Prostate gland (tissue), 2 donors: ENCODE results near the gene ARIH1. TPM values are rescaled to one million over a fixed set of nuclear protein-coding genes. Genes with fewer than 3 reads are reported as not detected.

Experiments
- DNase-seq: peaks from one replicate; pipeline ENCODE4 v3.0.0-alpha.2; 2019; ENCODE audit warnings: low spot score
- H3K27ac ChIP-seq, 2 donors: fragments of 200-600 bp; sonication (generic); 2 replicates each; pipeline ENCODE4 v1.5.1; 2017 to 2019
- H3K27me3 ChIP-seq: fragments of 200-600 bp; sonication (generic); replicated peaks from 2 replicates; pipeline ENCODE4 v1.5.1; 2019; ENCODE audit not compliant: insufficient read depth
- H3K36me3 ChIP-seq, 2 donors: fragments of 200-600 bp; sonication (generic); 1 replicate in 1 of 2; 2 replicates in 1 of 2; pipeline versions ENCODE4 v1.5.1 to v1.8.1; 2017 to 2019
- H3K4me1 ChIP-seq: fragments of 200-600 bp; sonication (generic); replicated peaks from 2 replicates; pipeline ENCODE4 v1.5.1; 2019
- H3K4me3 ChIP-seq, 2 donors: fragments of 200-600 bp; sonication (generic); 2 replicates each; pipeline ENCODE4 v1.5.1; 2017 to 2019
- H3K9me3 ChIP-seq: fragments of 200-600 bp; sonication (generic); 2 replicates; pipeline ENCODE4 v1.5.1; 2017
- POLR2A ChIP-seq: fragments of 450-650 bp; IDR thresholded peaks from one replicate; pipeline ENCODE4 v1.6.1; 2016; ENCODE audit warnings: antibody characterized with exemption, mild to moderate bottlenecking
- POLR2AphosphoS5 ChIP-seq: sonication (generic); formaldehyde crosslinking; IDR thresholded peaks from one replicate; pipeline ENCODE4 v1.6.1; 2017; ENCODE audit warnings: antibody characterized with exemption
- WGBS: methylation state at CpG from one replicate; pipeline ENCODE4 v1.1.5; 2018; 5-methylcytosine and 5-hydroxymethylcytosine counted together
- intact Hi-C: fragments of 100-400 bp; cut with DNase I; formaldehyde crosslinking; loops from one replicate; pipeline ENCODE4 v1.14.2; 2022
- total RNA-seq, 2 donors: library from RNA; depleted of rRNA; stranded (reverse); fragments of >200 nt; gene quantifications; one replicate each; pipeline ENCODE4 v1.1.0, GENCODE V29; 2016
- TF ChIP-seq, protein P1 (sequence below), 4 experiments: fragments of 200-600 bp in 2 of 4; fragments of 450-650 bp in 2 of 4; sonication (generic) in 2 of 4; IDR thresholded peaks; 1 replicate in 3 of 4; 2 replicates in 1 of 4; pipeline ENCODE4 v1.5.1; 2016 to 2019; ENCODE audit warnings: antibody characterized with exemption in 4 of 4, mild to moderate bottlenecking in 2 of 4, moderate library complexity in 2 of 4

Gene ARIH1
- total RNA-seq, 2 donors from 2014 or later: 35.7 to 38.7 TPM

DNA sequence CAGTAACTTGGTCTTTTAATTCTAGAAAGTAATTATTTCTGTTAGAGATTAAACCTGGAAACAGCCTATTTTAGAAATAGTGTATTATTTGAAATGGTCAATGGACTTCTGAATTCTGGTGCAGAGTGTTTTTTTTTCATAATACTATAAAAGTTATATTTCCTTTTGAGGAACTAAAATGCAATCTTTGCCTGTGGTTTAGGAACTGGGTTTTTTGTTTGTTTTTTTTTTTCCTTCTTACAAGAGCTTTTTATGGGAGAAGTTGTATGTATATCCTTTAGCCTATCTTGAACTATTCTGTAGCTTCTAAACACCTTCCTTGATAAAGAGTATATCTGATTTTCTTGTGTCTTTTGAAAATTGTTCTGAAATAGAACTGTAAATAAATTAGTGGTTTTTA is 88.3 kb downstream of the ARIH1 start:
- H3K36me3 ChIP-seq: no peaks in the 10 kb centered on the region
- intact Hi-C loops: no loop called here

DNA sequence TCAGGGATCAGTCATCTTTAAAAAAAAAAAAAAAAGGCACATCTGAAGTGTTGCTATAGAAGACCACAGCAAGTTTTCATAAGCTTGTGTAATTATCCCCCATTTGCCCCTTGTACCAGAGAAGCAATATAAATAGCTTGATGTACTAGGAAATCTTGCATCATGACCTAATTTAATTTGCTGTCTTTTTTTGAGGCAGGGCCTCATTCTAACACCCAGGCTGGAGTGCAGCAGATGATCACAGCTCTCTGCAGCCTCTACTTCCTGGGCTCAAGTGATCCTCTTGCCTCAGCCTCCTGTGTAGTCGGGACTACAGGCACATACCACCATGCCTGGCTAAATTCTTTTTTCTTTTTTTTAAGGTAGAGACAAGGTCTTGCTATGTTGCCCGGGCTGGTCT is 88.7 kb downstream of the ARIH1 start:
- intact Hi-C loops: no loop called here
- DNase-seq: no peak
- Histone ChIP-seq H3K4me1 (no peaks in the 10 kb centered on the region), H3K27ac (no peak overlapping the region), H3K4me3 (no peak overlapping the region), H3K27me3 (no peaks in the 10 kb centered on the region), H3K9me3 (no peaks in the 10 kb centered on the region), H3K36me3 (no peaks in the 10 kb centered on the region)
- TF ChIP-seq, protein P1, sequence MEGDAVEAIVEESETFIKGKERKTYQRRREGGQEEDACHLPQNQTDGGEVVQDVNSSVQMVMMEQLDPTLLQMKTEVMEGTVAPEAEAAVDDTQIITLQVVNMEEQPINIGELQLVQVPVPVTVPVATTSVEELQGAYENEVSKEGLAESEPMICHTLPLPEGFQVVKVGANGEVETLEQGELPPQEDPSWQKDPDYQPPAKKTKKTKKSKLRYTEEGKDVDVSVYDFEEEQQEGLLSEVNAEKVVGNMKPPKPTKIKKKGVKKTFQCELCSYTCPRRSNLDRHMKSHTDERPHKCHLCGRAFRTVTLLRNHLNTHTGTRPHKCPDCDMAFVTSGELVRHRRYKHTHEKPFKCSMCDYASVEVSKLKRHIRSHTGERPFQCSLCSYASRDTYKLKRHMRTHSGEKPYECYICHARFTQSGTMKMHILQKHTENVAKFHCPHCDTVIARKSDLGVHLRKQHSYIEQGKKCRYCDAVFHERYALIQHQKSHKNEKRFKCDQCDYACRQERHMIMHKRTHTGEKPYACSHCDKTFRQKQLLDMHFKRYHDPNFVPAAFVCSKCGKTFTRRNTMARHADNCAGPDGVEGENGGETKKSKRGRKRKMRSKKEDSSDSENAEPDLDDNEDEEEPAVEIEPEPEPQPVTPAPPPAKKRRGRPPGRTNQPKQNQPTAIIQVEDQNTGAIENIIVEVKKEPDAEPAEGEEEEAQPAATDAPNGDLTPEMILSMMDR (IDR thresholded peaks at IDR 0.05): no peak
- TF ChIP-seq POLR2AphosphoS5: no peak
- no peak for TF ChIP-seq POLR2A
- 93% methylated on average over 2 of the region's 2 CpGs for WGBS

More for the DNA sequence above, 88.3 kb downstream of the ARIH1 start:
- Histone ChIP-seq H3K9me3 (no peaks in the 10 kb centered on the region), H3K27me3 (no peaks in the 10 kb centered on the region), H3K27ac (no peak overlapping the region), H3K4me1 (no peaks in the 10 kb centered on the region), H3K4me3 (no peak overlapping the region)
- TF ChIP-seq POLR2AphosphoS5: no peak
- TF ChIP-seq POLR2A: no peak
- TF ChIP-seq, protein P1 (IDR thresholded peaks at IDR 0.05): no peak
- no peak for DNase-seq

DNA sequence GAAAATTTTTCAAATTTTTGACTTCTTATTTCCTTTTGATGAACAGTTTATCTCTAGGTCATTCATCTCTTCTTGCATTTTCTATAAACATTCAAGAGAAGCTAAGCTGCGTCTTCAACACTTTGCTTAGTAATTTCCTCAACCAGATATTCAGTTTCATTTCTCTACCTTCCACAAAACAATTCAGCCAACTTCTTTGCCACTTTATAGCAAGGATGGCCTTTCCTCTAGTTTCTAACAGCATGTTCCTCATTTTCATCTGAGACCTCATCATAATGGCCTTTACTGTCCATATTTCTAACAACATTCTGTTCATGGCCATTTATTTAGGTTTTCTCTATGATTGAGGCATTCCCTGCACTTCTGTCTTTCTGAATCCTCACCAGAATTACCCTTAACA is 90.0 kb downstream of the ARIH1 start:
- Histone ChIP-seq H3K9me3 (no peaks in the 10 kb centered on the region), H3K27ac (no peak overlapping the region), H3K4me1 (no peaks in the 10 kb centered on the region), H3K36me3 (no peaks in the 10 kb centered on the region), H3K4me3 (no peak overlapping the region), H3K27me3 (no peaks in the 10 kb centered on the region)
- intact Hi-C loops: no loop called here
- TF ChIP-seq, protein P1 (IDR thresholded peaks at IDR 0.05): no peak
- no peak for TF ChIP-seq POLR2A
- TF ChIP-seq POLR2AphosphoS5: no peak
- no peak for DNase-seq
- WGBS: 84% methylated on average over 1 of the region's 1 CpG

DNA sequence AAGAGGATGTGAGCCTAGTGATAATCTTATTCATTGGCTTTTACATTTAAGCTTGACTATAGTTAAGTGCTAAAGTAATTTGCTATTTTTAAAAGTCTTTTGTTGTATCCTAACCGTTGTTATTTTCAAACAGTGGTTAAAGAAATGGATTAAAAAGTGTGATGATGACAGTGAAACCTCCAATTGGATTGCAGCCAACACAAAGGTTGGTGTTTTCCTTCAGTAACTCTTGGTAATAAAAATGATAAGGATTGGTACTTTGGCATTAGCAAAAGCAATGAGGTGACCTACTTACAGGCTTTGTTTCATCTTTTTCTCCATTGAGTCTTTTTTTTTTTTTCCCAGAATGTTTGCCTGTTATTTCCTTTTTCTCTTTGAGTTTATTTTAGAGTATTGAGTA is 92.8 kb downstream of the ARIH1 start:
- 22% methylated on average over 1 of the region's 1 CpG for whole genome bisulfite sequencing
- TF ChIP-seq POLR2AphosphoS5 (no peak), POLR2A (no peak)
- TF ChIP-seq, protein P1 (IDR thresholded peaks at IDR 0.05): no peak
- DNase-seq: no peak
- H3K36me3 ChIP-seq: no peaks in the 10 kb centered on the region
- no peak overlapping the region for H3K27ac ChIP-seq
- H3K4me1 ChIP-seq: no peaks in the 10 kb centered on the region
- intact Hi-C loops: no loop called here
- H3K4me3 ChIP-seq: no peak overlapping the region
- H3K27me3 ChIP-seq: no peaks in the 10 kb centered on the region
- H3K9me3 ChIP-seq: no peaks in the 10 kb centered on the region

DNA sequence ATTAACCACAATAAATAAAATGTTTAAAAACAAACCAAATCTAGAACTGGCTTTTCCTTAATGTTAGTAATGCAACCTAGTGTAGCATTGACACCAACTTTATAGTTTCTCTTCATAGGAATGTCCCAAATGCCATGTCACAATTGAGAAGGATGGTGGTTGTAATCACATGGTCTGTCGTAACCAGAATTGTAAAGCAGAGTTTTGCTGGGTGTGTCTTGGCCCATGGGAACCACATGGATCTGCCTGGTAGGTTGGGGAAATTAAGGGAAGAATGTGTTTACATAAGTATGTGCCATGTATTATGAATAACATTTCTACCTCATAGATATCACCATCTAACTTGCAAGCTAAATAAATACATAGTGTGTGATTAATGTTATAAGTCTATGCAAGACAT is 95.9 kb downstream of the ARIH1 start:
- H3K27ac ChIP-seq: no peak overlapping the region
- no peaks in the 10 kb centered on the region for H3K9me3 ChIP-seq
- no peaks in the 10 kb centered on the region for H3K36me3 ChIP-seq
- H3K27me3 ChIP-seq: no peaks in the 10 kb centered on the region
- H3K4me3 ChIP-seq: no peak overlapping the region
- no peak for DNase-seq
- H3K4me1 ChIP-seq: no peaks in the 10 kb centered on the region
- TF ChIP-seq, protein P1 (IDR thresholded peaks at IDR 0.05): no peak
- TF ChIP-seq POLR2A (no peak), POLR2AphosphoS5 (no peak)
- intact Hi-C loops: no loop called here
- 93% methylated on average over 1 of the region's 1 CpG for WGBS
